K562 (cell line): Measurements from ENCODE around the gene ZNF646. TPM values are rescaled to one million over a fixed set of nuclear protein-coding genes. Genes with fewer than 3 reads are reported as not detected.

Experiments
- BHLHE40 ChIP-seq: IDR thresholded peaks from 2 replicates; pipeline ENCODE4 v1.6.1; 2011; ENCODE audit warnings: low read length, improper control_type of control experiment
- CBX5 ChIP-seq: IDR thresholded peaks from 2 replicates; pipeline ENCODE4 v1.6.1; 2014; ENCODE audit warnings: low read depth, borderline replicate concordance
- DMBX1 ChIP-seq: fragments of 250-450 bp; sonication (Bioruptor Pico); IDR thresholded peaks from 2 replicates; pipeline ENCODE4 v1.8.0; 2022; ENCODE audit warnings: inconsistent platforms, mild to moderate bottlenecking, moderate library complexity, borderline replicate concordance
- EGR1 ChIP-seq: fragments of 450-650 bp; conservative IDR thresholded peaks from 2 replicates; pipeline ENCODE4 v1.6.1; 2017; ENCODE audit warnings: mild to moderate bottlenecking
- ERF ChIP-seq: fragments of 450-650 bp; formaldehyde crosslinking; IDR thresholded peaks from 2 replicates; pipeline ENCODE4 v1.4.0; 2020; ENCODE audit warnings: mild to moderate bottlenecking, mixed read lengths
- ESRRA ChIP-seq: fragments of 450-650 bp; IDR thresholded peaks from 2 replicates; pipeline ENCODE4 v1.6.1; 2014; ENCODE audit warnings: low read depth, mild to moderate bottlenecking, moderate library complexity, borderline replicate concordance
- FIP1L1 ChIP-seq: fragments of 200-400 bp; formaldehyde crosslinking; IDR thresholded peaks from 2 replicates; pipeline ENCODE4 v1.6.1; 2018; ENCODE audit warnings: mild to moderate bottlenecking, low read depth, low read length; ENCODE audit not compliant: poor library complexity, severe bottlenecking
- FUS ChIP-seq: fragments of 200-400 bp; formaldehyde crosslinking; optimal IDR thresholded peaks from 2 replicates; pipeline ENCODE3; 2017; ENCODE audit warnings: low read depth, low read length
- HMG20B ChIP-seq: fragments of 250-450 bp; sonication (Bioruptor Pico); IDR thresholded peaks from 2 replicates; pipeline ENCODE4 v1.5.0; 2021; ENCODE audit warnings: mild to moderate bottlenecking
- IRF2 ChIP-seq: sonication (generic); formaldehyde crosslinking; IDR thresholded peaks from 2 replicates; pipeline ENCODE4 v1.8.1; 2022; ENCODE audit warnings: mild to moderate bottlenecking, missing genetic modification reagents
- NFIC ChIP-seq: fragments of 450-650 bp; IDR thresholded peaks from 2 replicates; pipeline ENCODE4 v1.6.1; 2017; ENCODE audit warnings: mild to moderate bottlenecking, inconsistent platforms
- NFIX ChIP-seq: fragments of 250-450 bp; sonication (Bioruptor Pico); IDR thresholded peaks from 2 replicates; pipeline ENCODE4 v1.4.0; 2020; ENCODE audit warnings: low read depth, mild to moderate bottlenecking, moderate library complexity
- PCBP2 ChIP-seq: fragments of 200-400 bp; formaldehyde crosslinking; IDR thresholded peaks from 2 replicates; pipeline ENCODE4 v1.6.1; 2018; ENCODE audit warnings: low read length, low read depth, mild to moderate bottlenecking, moderate library complexity; ENCODE audit not compliant: poor library complexity, severe bottlenecking
- PHB2 ChIP-seq: fragments of 450-650 bp; IDR thresholded peaks from 2 replicates; pipeline ENCODE4 v1.6.1; 2017; ENCODE audit warnings: low read depth
- SAFB2 ChIP-seq: fragments of 200-400 bp; formaldehyde crosslinking; IDR thresholded peaks from 2 replicates; pipeline ENCODE4 v1.6.1; 2018; ENCODE audit warnings: borderline replicate concordance, low read length, low read depth, moderate library complexity; ENCODE audit not compliant: severe bottlenecking
- SMAD4 ChIP-seq: fragments of 250-450 bp; sonication (Bioruptor Pico); conservative IDR thresholded peaks from 2 replicates; pipeline ENCODE4 v1.8.0; 2021; ENCODE audit warnings: inconsistent platforms, mild to moderate bottlenecking, moderate library complexity
- TRIM28 ChIP-seq: fragments of 450-650 bp; IDR thresholded peaks from 2 replicates; pipeline ENCODE4 v1.6.1; 2017
- ZNF583 ChIP-seq: fragments of 250-450 bp; sonication (Bioruptor Pico); IDR thresholded peaks from 2 replicates; pipeline ENCODE4 v1.4.0; 2020
- ZNF695 ChIP-seq: fragments of 450-650 bp; formaldehyde crosslinking; IDR thresholded peaks from 2 replicates; pipeline ENCODE4 v1.4.0; 2020; ENCODE audit warnings: mild to moderate bottlenecking, moderate library complexity
- polyA plus RNA-seq, 8 experiments: library from polyadenylated mRNA; depleted of rRNA in 4 of 8; stranded (reverse) in 5 of 8; unstranded in 3 of 8; fragments of >200 nt; fragmentation: Nextera tagmentation in 2 of 8; fragmentation: Illumina TruSeq in 1 of 8; extraction: Ambion mirVana in 2 of 8; extraction: Trizol in 1 of 8; gene quantifications; 2 replicates each; pipeline versions ENCODE4 v1.2.1 to v1.2.3, GENCODE V29; 2011 to 2014; ENCODE audit warnings: inconsistent platforms in 1 of 8, missing spikeins in 1 of 8
- total RNA-seq, 7 experiments: library from RNA; depleted of rRNA in 6 of 7; stranded (reverse); fragments of >200 nt in 6 of 7; fragmentation: Illumina TruSeq in 2 of 7; extraction: Trizol in 2 of 7; gene quantifications; 2 replicates each; pipeline versions ENCODE4 v1.2.1 to v1.2.3, GENCODE V29; 2011 to 2021; ENCODE audit warnings: low replicate concordance in 1 of 7
- TF ChIP-seq, protein P1 (sequence below): fragments of 250-450 bp; sonication (Bioruptor Pico); IDR thresholded peaks from 2 replicates; pipeline ENCODE4 v1.4.0; 2020; ENCODE audit warnings: borderline replicate concordance
- TF ChIP-seq, protein P2 (sequence below): fragments of 450-650 bp; IDR thresholded peaks from 2 replicates; pipeline ENCODE4 v1.6.1; 2018; ENCODE audit warnings: mild to moderate bottlenecking, low read depth; ENCODE audit not compliant: partially characterized antibody
- TF ChIP-seq, protein P3 (sequence below): fragments of 450-650 bp; IDR thresholded peaks from 2 replicates; pipeline ENCODE4 v1.6.1; 2018; ENCODE audit not compliant: partially characterized antibody

ZNF646 gene
- total and polyA plus RNA-seq, 9 of the 15 experiments (the other 6 are each of a cell fraction or from before 2014, with no cell fraction given): 0.08 to 20.6 (median 8.0) TPM

DNA sequence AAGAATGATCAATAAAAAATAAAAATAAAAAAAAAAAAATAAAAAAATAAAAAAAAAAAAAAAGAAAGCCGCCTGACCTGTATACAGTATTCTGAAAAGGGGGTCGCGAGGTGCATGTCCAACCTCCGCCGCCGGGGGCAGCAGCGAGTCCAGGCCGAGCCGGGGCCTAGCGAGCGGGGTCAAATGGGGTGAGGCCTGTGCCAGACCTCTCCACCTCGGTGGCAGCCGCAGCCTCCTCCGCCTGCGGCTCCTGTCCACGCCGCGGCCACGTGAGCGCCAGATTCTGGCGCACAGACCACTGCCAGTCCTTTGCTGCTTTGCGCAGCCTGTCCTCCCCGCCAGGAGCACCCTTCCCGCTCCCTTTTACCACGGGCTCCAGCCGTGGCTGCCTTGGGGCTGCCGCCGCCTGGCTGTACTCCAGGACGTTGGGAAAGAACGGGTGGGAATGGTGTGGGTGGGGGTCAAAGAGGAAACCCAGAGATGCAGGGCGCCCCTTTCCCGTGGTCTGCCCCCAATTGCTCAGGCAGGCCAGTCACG lies 31.5 kb downstream of the ZNF646 start (continued):
- TF ChIP-seq, protein P1, sequence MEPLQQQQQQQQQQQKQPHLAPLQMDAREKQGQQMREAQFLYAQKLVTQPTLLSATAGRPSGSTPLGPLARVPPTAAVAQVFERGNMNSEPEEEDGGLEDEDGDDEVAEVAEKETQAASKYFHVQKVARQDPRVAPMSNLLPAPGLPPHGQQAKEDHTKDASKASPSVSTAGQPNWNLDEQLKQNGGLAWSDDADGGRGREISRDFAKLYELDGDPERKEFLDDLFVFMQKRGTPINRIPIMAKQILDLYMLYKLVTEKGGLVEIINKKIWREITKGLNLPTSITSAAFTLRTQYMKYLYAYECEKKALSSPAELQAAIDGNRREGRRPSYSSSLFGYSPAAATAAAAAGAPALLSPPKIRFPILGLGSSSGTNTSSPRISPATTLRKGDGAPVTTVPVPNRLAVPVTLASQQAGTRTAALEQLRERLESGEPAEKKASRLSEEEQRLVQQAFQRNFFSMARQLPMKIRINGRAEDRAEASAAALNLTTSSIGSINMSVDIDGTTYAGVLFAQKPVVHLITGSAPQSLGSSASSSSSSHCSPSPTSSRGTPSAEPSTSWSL: no peak
- TF ChIP-seq SAFB2 (no peak), ESRRA (peak; percentile 82; the same call in 1 of the 2 replicates), BHLHE40 (peak; percentile 95), TRIM28 (no peak), EGR1 (peak; percentile 69), FIP1L1 (peak; percentile 73), CBX5 (peak; percentile 30; the same call in 1 of the 2 replicates), ERF (CRISPR knock-in tag) (peak; percentile 79; the same call in 1 of the 2 replicates), HMG20B (CRISPR knock-in tag) (no peak), SMAD4 (CRISPR knock-in tag) (peak; percentile 97), PHB2 (no peak), FUS (no peak), IRF2 (CRISPR knock-in tag) (no peak), DMBX1 (CRISPR knock-in tag) (peak; percentile 70), ZNF695 (no peak), NFIC (peak; percentile 86), PCBP2 (no peak), NFIX (CRISPR knock-in tag) (no peak), ZNF583 (0 out of 2 replicates have a peak, but pooled peaks have one; percentile 44)
- TF ChIP-seq, protein P2, sequence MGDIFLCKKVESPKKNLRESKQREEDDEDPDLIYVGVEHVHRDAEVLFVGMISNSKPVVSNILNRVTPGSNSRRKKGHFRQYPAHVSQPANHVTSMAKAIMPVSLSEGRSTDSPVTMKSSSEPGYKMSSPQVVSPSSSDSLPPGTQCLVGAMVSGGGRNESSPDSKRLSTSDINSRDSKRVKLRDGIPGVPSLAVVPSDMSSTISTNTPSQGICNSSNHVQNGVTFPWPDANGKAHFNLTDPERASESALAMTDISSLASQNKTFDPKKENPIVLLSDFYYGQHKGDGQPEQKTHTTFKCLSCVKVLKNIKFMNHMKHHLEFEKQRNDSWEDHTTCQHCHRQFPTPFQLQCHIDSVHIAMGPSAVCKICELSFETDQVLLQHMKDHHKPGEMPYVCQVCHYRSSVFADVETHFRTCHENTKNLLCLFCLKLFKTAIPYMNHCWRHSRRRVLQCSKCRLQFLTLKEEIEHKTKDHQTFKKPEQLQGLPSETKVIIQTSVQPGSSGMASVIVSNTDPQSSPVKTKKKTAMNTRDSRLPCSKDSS: no peak
- TF ChIP-seq, protein P3, sequence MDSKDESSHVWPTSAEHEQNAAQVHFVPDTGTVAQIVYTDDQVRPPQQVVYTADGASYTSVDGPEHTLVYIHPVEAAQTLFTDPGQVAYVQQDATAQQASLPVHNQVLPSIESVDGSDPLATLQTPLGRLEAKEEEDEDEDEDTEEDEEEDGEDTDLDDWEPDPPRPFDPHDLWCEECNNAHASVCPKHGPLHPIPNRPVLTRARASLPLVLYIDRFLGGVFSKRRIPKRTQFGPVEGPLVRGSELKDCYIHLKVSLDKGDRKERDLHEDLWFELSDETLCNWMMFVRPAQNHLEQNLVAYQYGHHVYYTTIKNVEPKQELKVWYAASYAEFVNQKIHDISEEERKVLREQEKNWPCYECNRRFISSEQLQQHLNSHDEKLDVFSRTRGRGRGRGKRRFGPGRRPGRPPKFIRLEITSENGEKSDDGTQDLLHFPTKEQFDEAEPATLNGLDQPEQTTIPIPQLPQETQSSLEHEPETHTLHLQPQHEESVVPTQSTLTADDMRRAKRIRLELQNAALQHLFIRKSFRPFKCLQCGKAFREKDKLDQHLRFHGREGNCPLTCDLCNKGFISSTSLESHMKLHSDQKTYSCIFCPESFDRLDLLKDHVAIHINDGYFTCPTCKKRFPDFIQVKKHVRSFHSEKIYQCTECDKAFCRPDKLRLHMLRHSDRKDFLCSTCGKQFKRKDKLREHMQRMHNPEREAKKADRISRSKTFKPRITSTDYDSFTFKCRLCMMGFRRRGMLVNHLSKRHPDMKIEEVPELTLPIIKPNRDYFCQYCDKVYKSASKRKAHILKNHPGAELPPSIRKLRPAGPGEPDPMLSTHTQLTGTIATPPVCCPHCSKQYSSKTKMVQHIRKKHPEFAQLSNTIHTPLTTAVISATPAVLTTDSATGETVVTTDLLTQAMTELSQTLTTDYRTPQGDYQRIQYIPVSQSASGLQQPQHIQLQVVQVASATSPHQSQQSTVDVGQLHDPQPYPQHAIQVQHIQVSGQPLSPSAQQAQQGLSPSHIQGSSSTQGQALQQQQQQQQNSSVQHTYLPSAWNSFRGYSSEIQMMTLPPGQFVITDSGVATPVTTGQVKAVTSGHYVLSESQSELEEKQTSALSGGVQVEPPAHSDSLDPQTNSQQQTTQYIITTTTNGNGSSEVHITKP: peak; percentile 56
